Neural crest cell (in vitro differentiated cells): ENCODE measurements around the gene CALN1. TPM values are rescaled to one million over a fixed set of nuclear protein-coding genes. Genes with fewer than 3 reads are reported as not detected.

ENCODE experiments used
- DNase-seq: peaks from one replicate; pipeline ENCODE4 v3.0.0; 2021; ENCODE audit warnings: low read depth, mixed read lengths, low spot score
- H3K27ac Mint-ChIP-seq: one replicate; pipeline ENCODE4 v1.8.0; 2021; ENCODE audit warnings: mild to moderate bottlenecking, mixed read lengths; ENCODE audit not compliant: unreplicated experiment
- H3K27me3 Mint-ChIP-seq: 2 replicates; pipeline ENCODE4 v1.8.0; 2021; ENCODE audit warnings: low read depth, mild to moderate bottlenecking, mixed read lengths
- H3K36me3 Mint-ChIP-seq: 2 replicates; pipeline ENCODE4 v1.8.0; 2021; ENCODE audit warnings: low read depth, mild to moderate bottlenecking, mixed read lengths
- H3K4me1 Mint-ChIP-seq: 2 replicates; pipeline ENCODE4 v1.8.0; 2021; ENCODE audit warnings: mixed read lengths
- H3K4me3 Mint-ChIP-seq: one replicate; pipeline ENCODE4 v1.8.0; 2021; ENCODE audit warnings: mild to moderate bottlenecking, mixed read lengths
- H3K9me3 Mint-ChIP-seq: 2 replicates; pipeline ENCODE4 v1.8.0; 2021; ENCODE audit warnings: mixed read lengths
- CTCF ChIP-seq: fragments of 200-600 bp; sonication (generic); conservative IDR thresholded peaks from 2 replicates; pipeline ENCODE4 v1.5.0; 2021; ENCODE audit warnings: antibody characterized with exemption, mild to moderate bottlenecking
- total RNA-seq: library from RNA; stranded (reverse); gene quantifications from 2 replicates; pipeline ENCODE4 v1.2.1, GENCODE V29; 2021

CALN1 gene
- total RNA-seq, 1 donor from 2014 or later: 0.51 TPM

GRCh38 chr7:72020311-72020710 is 391.8 kb downstream of the CALN1 start:
- Mint-ChIP-seq H3K9me3 (peaks cover 2% of the 10 kb centered on the region), H3K4me1 (peaks cover 6% of the 10 kb centered on the region), H3K27ac (no peak overlapping the region), H3K4me3 (no peak overlapping the region), H3K36me3 (no peaks in the 10 kb centered on the region), H3K27me3 (no peaks in the 10 kb centered on the region)
- no peak for TF ChIP-seq CTCF
- DNase-seq: no peak

GRCh38 chr7:72019436-72019835 is 392.7 kb downstream of the CALN1 start:
- Mint-ChIP-seq H3K27ac (no peak overlapping the region), H3K4me1 (peaks cover 6% of the 10 kb centered on the region), H3K27me3 (no peaks in the 10 kb centered on the region), H3K36me3 (no peaks in the 10 kb centered on the region), H3K9me3 (peaks cover 2% of the 10 kb centered on the region), H3K4me3 (no peak overlapping the region)
- no peak for DNase-seq
- TF ChIP-seq CTCF: no peak

GRCh38 chr7:72017756-72018155 is 394.4 kb downstream of the CALN1 start:
- Mint-ChIP-seq H3K27me3 (no peaks in the 10 kb centered on the region), H3K36me3 (no peaks in the 10 kb centered on the region), H3K27ac (no peak overlapping the region), H3K4me1 (peaks cover 6% of the 10 kb centered on the region), H3K9me3 (no peaks in the 10 kb centered on the region), H3K4me3 (no peak overlapping the region)
- no peak for DNase-seq
- no peak for TF ChIP-seq CTCF

GRCh38 chr7:72016574-72016973 is 395.6 kb downstream of the CALN1 start:
- no peaks in the 10 kb centered on the region for H3K27me3 Mint-ChIP-seq
- no peaks in the 10 kb centered on the region for H3K9me3 Mint-ChIP-seq
- peaks cover under 1% of the 10 kb centered on the region for H3K4me1 Mint-ChIP-seq

DNA sequence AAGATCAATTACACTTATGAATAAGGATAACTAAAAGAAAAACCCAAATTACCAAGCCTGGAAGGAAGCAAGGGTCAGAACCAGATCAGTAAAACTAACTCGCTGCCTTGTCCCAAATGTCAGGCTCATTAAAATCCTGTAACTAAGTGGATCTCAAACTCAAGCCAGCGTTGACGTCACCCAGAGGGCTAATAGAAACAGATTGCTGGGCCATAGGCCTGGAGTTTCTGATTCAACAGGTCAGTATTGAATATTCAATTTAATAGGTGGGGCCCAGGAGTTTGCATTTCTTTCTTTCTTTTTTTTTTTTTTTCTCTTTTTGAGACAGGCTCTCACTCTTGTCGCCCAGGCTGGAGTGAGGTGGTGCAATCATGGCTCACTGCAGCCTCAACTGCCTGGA is 397.0 kb downstream of the CALN1 start:
- Mint-ChIP-seq H3K27me3 (no peaks in the 10 kb centered on the region), H3K36me3 (no peaks in the 10 kb centered on the region), H3K9me3 (no peaks in the 10 kb centered on the region), H3K4me3 (no peak overlapping the region), H3K4me1 (no peaks in the 10 kb centered on the region), H3K27ac (no peak overlapping the region)
- TF ChIP-seq CTCF: no peak
- DNase-seq: no peak

More at GRCh38 chr7:72016574-72016973, 395.6 kb downstream of the CALN1 start:
- Mint-ChIP-seq H3K27ac (no peak overlapping the region), H3K36me3 (no peaks in the 10 kb centered on the region), H3K4me3 (no peak overlapping the region)
- TF ChIP-seq CTCF: no peak
- DNase-seq: no peak

DNA sequence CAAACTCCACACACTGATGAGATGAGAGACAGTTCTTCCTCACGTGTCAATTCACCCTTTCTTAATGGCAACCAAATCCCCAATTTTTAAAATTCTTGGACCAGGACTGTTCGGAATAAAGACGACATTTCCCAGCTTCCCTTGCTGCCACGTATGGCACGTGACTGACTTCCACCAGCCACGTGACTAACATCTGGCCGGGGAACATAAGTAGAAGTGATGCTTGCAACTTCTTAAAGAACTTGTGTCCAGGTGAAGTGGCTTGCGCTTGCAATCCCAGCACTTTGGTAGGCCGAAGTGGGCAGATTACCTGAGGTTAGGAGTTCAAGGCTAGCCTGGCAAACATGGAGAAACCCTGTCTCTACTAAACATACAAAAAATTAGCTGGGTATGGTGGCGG is 405.1 kb downstream of the CALN1 start:
- Mint-ChIP-seq H3K9me3 (peaks cover 2% of the 10 kb centered on the region), H3K27me3 (no peaks in the 10 kb centered on the region), H3K4me1 (no peaks in the 10 kb centered on the region), H3K36me3 (no peaks in the 10 kb centered on the region), H3K4me3 (no peak overlapping the region), H3K27ac (no peak overlapping the region)
- no peak for DNase-seq
- TF ChIP-seq CTCF: no peak
